ENCODE measurements around the gene SPHK2. TPM values are rescaled to one million over a fixed set of nuclear protein-coding genes. Genes with fewer than 3 reads are reported as not detected.

SPHK2 gene
- total RNA-seq, 4 donors from 2014 or later: 7.8 to 12.4 (median 9.2) TPM

GRCh38 chr19:48628486-48629296, 9.4 kb downstream of the SPHK2 start:
- Histone ChIP-seq H3K9me3 (no peaks in the 10 kb centered on the region), H3K4me3 (no peak overlapping the region), H3K36me3 (peaks cover 0 to 4% of the 10 kb centered on the region in 2 donors), H3K4me1 (peaks cover 50 to 56% of the 10 kb centered on the region in 2 donors), H3K27me3 (no peaks in the 10 kb centered on the region), H3K27ac (peak overlapping the region in 2 of 4 donors; percentile 99 to 100)
- ATAC-seq: no peak
- no peak for TF ChIP-seq CTCF (IDR thresholded peaks at IDR 0.05 in 4 of 5, conservative IDR thresholded peaks at IDR 0.05 in 1 of 5)
- TF ChIP-seq POLR2A (IDR thresholded peaks at IDR 0.05): no peak
- in situ Hi-C loops (cut with MboI; ENCODE audit: low sequenced_read_pairs in 4 of 4): loop anchor here in 1 of 4 donors (25.0 kb wide), 1 partner anchor 109 kb away; the partner anchor contains the start of genes IZUMO1 and RASIP1
- DNase-seq: no peak
- intact Hi-C loops (cut with DNase I; ENCODE audit: low total_unique reads): no loop called here

GRCh38 chr19:48629297-48629598, 9.9 kb downstream of the SPHK2 start:
- in situ Hi-C loops (cut with MboI; ENCODE audit: low sequenced_read_pairs in 4 of 4): loop anchor here in 1 of 4 donors (25.0 kb wide), 1 partner anchor 108 kb away; the partner anchor contains the start of genes IZUMO1 and RASIP1

GRCh38 chr19:48629599-48630295, 10.4 kb downstream of the SPHK2 start:
- Histone ChIP-seq H3K27ac (peak overlapping the region; percentile 97 to 100 (median 100)), H3K4me1 (peaks cover 54 to 59% of the 10 kb centered on the region in 2 donors), H3K4me3 (peak overlapping the region in 1 of 4 donors; percentile 40), H3K36me3 (peaks cover 0 to 4% of the 10 kb centered on the region in 2 donors), H3K9me3 (no peaks in the 10 kb centered on the region), H3K27me3 (no peaks in the 10 kb centered on the region)
- ATAC-seq (peak in 1 of 2 donors; percentile 9), DNase-seq (peak in 1 of 2 donors; percentile 81)
- intact Hi-C loops (cut with DNase I; ENCODE audit: low total_unique reads): loop anchor here (10.0 kb wide), 1 partner anchor 1245 kb away; the partner anchor contains the start of genes AKT1S1 and TBC1D17
- no peak for TF ChIP-seq POLR2A (IDR thresholded peaks at IDR 0.05)
- no peak for TF ChIP-seq CTCF (IDR thresholded peaks at IDR 0.05 in 4 of 5, conservative IDR thresholded peaks at IDR 0.05 in 1 of 5)
- in situ Hi-C loops (cut with MboI; ENCODE audit: low sequenced_read_pairs in 4 of 4): loop anchor here in 1 of 4 donors (25.0 kb wide), 1 partner anchor 108 kb away; the partner anchor contains the start of genes IZUMO1 and RASIP1

More at GRCh38 chr19:48629297-48629598, 9.9 kb downstream of the SPHK2 start:
- no peaks in the 10 kb centered on the region for H3K27me3 ChIP-seq
- H3K36me3 ChIP-seq: peaks cover 0 to 4% of the 10 kb centered on the region in 2 donors
- no peaks in the 10 kb centered on the region for H3K9me3 ChIP-seq
- peaks cover 53 to 59% of the 10 kb centered on the region in 2 donors for H3K4me1 ChIP-seq
- TF ChIP-seq CTCF (IDR thresholded peaks at IDR 0.05 in 4 of 5, conservative IDR thresholded peaks at IDR 0.05 in 1 of 5) (no peak), POLR2A (IDR thresholded peaks at IDR 0.05) (no peak)
- no peak for DNase-seq
- H3K27ac ChIP-seq: peak overlapping the region; percentile 97 to 100 (median 100)
- intact Hi-C loops (cut with DNase I; ENCODE audit: low total_unique reads): no loop called here
- H3K4me3 ChIP-seq: no peak overlapping the region
- ATAC-seq: no peak

GRCh38 chr19:48630296-48631063, 11.2 kb downstream of the SPHK2 start:
- H3K27me3 ChIP-seq: no peaks in the 10 kb centered on the region
- peak overlapping the region in 2 of 4 donors; percentile 9 to 40 for H3K4me3 ChIP-seq
- peaks cover 51 to 55% of the 10 kb centered on the region in 2 donors for H3K4me1 ChIP-seq

More at GRCh38 chr19:48630296-48631063, 11.2 kb downstream of the SPHK2 start:
- peaks cover 0 to 4% of the 10 kb centered on the region in 2 donors for H3K36me3 ChIP-seq
- no peaks in the 10 kb centered on the region for H3K9me3 ChIP-seq
- in situ Hi-C loops (cut with MboI; ENCODE audit: low sequenced_read_pairs in 4 of 4): loop anchor here in 1 of 4 donors (25.0 kb wide), 1 partner anchor 107 kb away; the partner anchor contains the start of genes IZUMO1 and RASIP1
- peak overlapping the region; percentile 97 to 100 (median 100) for H3K27ac ChIP-seq
- TF ChIP-seq CTCF (IDR thresholded peaks at IDR 0.05 in 4 of 5, conservative IDR thresholded peaks at IDR 0.05 in 1 of 5) (peak in 3 of 5 experiments; percentile 13 to 37 (median 15)), POLR2A (IDR thresholded peaks at IDR 0.05) (no peak)
- peak; percentile 64 to 75 for DNase-seq
- intact Hi-C loops (cut with DNase I; ENCODE audit: low total_unique reads): loop anchor here (10.0 kb wide), 1 partner anchor 1244 kb away; the partner anchor contains the start of genes AKT1S1 and TBC1D17
- no peak for ATAC-seq
